SK-N-SH (cell line): Measurements from ENCODE around the gene PPP1R16B. TPM values are rescaled to one million over a fixed set of nuclear protein-coding genes. Genes with fewer than 3 reads are reported as not detected.

Experiments
- CTCF ChIA-PET: fragments of 300-600, 350-600 bp; formaldehyde crosslinking; extraction: SDS; loops from one replicate; lab custom pipeline; 2021; lab: Yijun Ruan, JAX
- POLR2A ChIA-PET: fragments of 350-600 bp; sonication (Branson Sonifier 250); formaldehyde crosslinking; extraction: SDS; loops from one replicate; lab custom pipeline; 2020; ENCODE audit warnings: antibody characterized with exemption, inconsistent platforms; lab: Yijun Ruan, JAX
- DNase-seq: peaks from one replicate; pipeline ENCODE4 v3.0.0; 2012
- H2AFZ ChIP-seq: fragments of 200-600 bp; sonication (generic); 2 replicates; pipeline ENCODE4 v1.8.1; 2016; ENCODE audit warnings: antibody characterized with exemption, mild to moderate bottlenecking, low read depth
- H3F3A ChIP-seq: fragments of 200-600 bp; sonication (generic); replicated peaks from 2 replicates; pipeline ENCODE3; 2016; ENCODE audit warnings: antibody characterized with exemption, mild to moderate bottlenecking; ENCODE audit not compliant: insufficient read depth
- H3K27ac ChIP-seq, 2 experiments: fragments of 200-500 bp in 1 of 2; fragments of 200-600 bp in 1 of 2; sonication (Bioruptor generic) in 1 of 2; sonication (generic), shearing (Covaris generic) in 1 of 2; 2 replicates each; pipeline versions ENCODE4 v1.5.1 to v1.6.1; 2014 to 2016; ENCODE audit warnings: low read depth in 2 of 2, inconsistent platforms in 1 of 2, low read length in 1 of 2, mild to moderate bottlenecking in 1 of 2, mixed read lengths in 1 of 2
- H3K27me3 ChIP-seq: fragments of 200-600 bp; sonication (generic), shearing (Covaris generic); 2 replicates; pipeline ENCODE4 v1.6.1; 2016; ENCODE audit warnings: mixed run types; ENCODE audit not compliant: insufficient read depth
- H3K36me3 ChIP-seq, 2 experiments: fragments of 200-500 bp in 1 of 2; fragments of 200-600 bp in 1 of 2; sonication (Bioruptor generic) in 1 of 2; sonication (generic) in 1 of 2; replicated peaks in 1 of 2; 2 replicates each; pipeline versions ENCODE3 to v1.5.1; 2014 to 2016; ENCODE audit warnings: low read length in 1 of 2, mild to moderate bottlenecking in 1 of 2; ENCODE audit not compliant: insufficient read depth in 2 of 2, control insufficient read depth in 1 of 2
- H3K4me1 ChIP-seq, 2 experiments: fragments of 200-500 bp in 1 of 2; fragments of 200-600 bp in 1 of 2; sonication (Bioruptor generic) in 1 of 2; sonication (generic), shearing (Covaris generic) in 1 of 2; 2 replicates each; pipeline versions ENCODE4 v1.5.1 to v1.6.1; 2014 to 2016; ENCODE audit warnings: low read depth in 1 of 2, low read length in 1 of 2, mixed run types in 1 of 2; ENCODE audit not compliant: insufficient read depth in 2 of 2, control insufficient read depth in 1 of 2
- H3K4me2 ChIP-seq: fragments of 200-600 bp; sonication (generic), shearing (Covaris generic); 2 replicates; pipeline ENCODE4 v1.6.1; 2017; ENCODE audit warnings: mixed run types
- H3K4me3 ChIP-seq, 2 experiments: fragments of 200-500 bp in 1 of 2; fragments of 200-600 bp in 1 of 2; sonication (Bioruptor generic) in 1 of 2; sonication (generic), shearing (Covaris generic) in 1 of 2; 2 replicates each; pipeline versions ENCODE4 v1.5.1 to v1.8.1; 2014 to 2016; ENCODE audit warnings: low read depth in 2 of 2, inconsistent platforms in 1 of 2, low read length in 1 of 2, mild to moderate bottlenecking in 1 of 2, mixed read lengths in 1 of 2, moderate library complexity in 1 of 2
- H3K79me2 ChIP-seq: fragments of 200-600 bp; sonication (generic); 2 replicates; pipeline ENCODE4 v1.8.1; 2017; ENCODE audit warnings: mild to moderate bottlenecking; ENCODE audit not compliant: insufficient read depth
- H3K9ac ChIP-seq: fragments of 200-600 bp; sonication (generic); 2 replicates; pipeline ENCODE4 v1.6.1; 2017; ENCODE audit warnings: mixed run types
- H3K9me2 ChIP-seq: fragments of 200-600 bp; sonication (generic); 2 replicates; pipeline ENCODE4 v1.6.1; 2017; ENCODE audit warnings: mixed run types
- H3K9me3 ChIP-seq: fragments of 200-600 bp; sonication (generic); 2 replicates; pipeline ENCODE4 v1.6.1; 2017; ENCODE audit warnings: mixed run types, mild to moderate bottlenecking, moderate library complexity
- H4K20me1 ChIP-seq: fragments of 200-600 bp; sonication (generic); 2 replicates; pipeline ENCODE4 v1.6.1; 2017; ENCODE audit warnings: mild to moderate bottlenecking, mixed run types; ENCODE audit not compliant: insufficient read depth
- EP300 ChIP-seq, 2 experiments: IDR thresholded peaks; 2 replicates each; pipeline versions ENCODE4 v1.4.0 to v1.6.1; 2012; ENCODE audit warnings: borderline replicate concordance in 1 of 2, low read depth in 1 of 2, low read length in 1 of 2
- EZH2phosphoT487 ChIP-seq: fragments of 200-600 bp; sonication (generic); IDR thresholded peaks from 2 replicates; pipeline ENCODE4 v1.6.1; 2017; ENCODE audit warnings: low read depth, mixed run types, mild to moderate bottlenecking, antibody characterized with exemption, moderate library complexity, borderline replicate concordance
- FOXJ3 ChIP-seq: sonication (generic); formaldehyde crosslinking; IDR thresholded peaks from 2 replicates; pipeline ENCODE4 v1.5.1; 2020; ENCODE audit warnings: mild to moderate bottlenecking, missing genetic modification reagents
- FOXM1 ChIP-seq: IDR thresholded peaks from 2 replicates; pipeline ENCODE4 v1.4.0; 2012; ENCODE audit warnings: low read depth, mild to moderate bottlenecking
- JUND ChIP-seq: IDR thresholded peaks from 2 replicates; pipeline ENCODE4 v1.4.0; 2012
- SIN3A ChIP-seq: IDR thresholded peaks from 2 replicates; pipeline ENCODE4 v1.6.1; 2012; ENCODE audit warnings: low read depth, mild to moderate bottlenecking, low read length, moderate library complexity, borderline replicate concordance
- SMC3 ChIP-seq: IDR thresholded peaks from 2 replicates; pipeline ENCODE4 v1.6.1; 2012; ENCODE audit warnings: low read depth, low read length, improper control_type of control experiment
- TCF12 ChIP-seq: IDR thresholded peaks from 2 replicates; pipeline ENCODE4 v1.4.0; 2012
- TEAD4 ChIP-seq: IDR thresholded peaks from 2 replicates; pipeline ENCODE4 v1.4.0; 2012; ENCODE audit warnings: mild to moderate bottlenecking, borderline replicate concordance; ENCODE audit not compliant: insufficient read depth
- WGBS: methylation state at CpG from one replicate; pipeline ENCODE4 v1.1.6; 2017; ENCODE audit warnings: low lambda C conversion rate; 5-methylcytosine and 5-hydroxymethylcytosine counted together
- polyA plus RNA-seq, 3 experiments: library from polyadenylated mRNA; depleted of rRNA; stranded (reverse); fragments of >200 nt; gene quantifications; 2 replicates each; pipeline ENCODE4 v1.2.3, GENCODE V29; 2012
- TF ChIP-seq, protein P1 (sequence below): IDR thresholded peaks from 2 replicates; pipeline ENCODE4 v1.6.1; 2012; ENCODE audit warnings: mild to moderate bottlenecking, low read depth, low read length, moderate library complexity
- TF ChIP-seq, protein P2 (sequence below): IDR thresholded peaks from 2 replicates; pipeline ENCODE4; 2012
- TF ChIP-seq, protein P3 (sequence below): fragments of 200-600 bp; sonication (generic); IDR thresholded peaks from 2 replicates; pipeline ENCODE4 v1.6.1; 2017; ENCODE audit warnings: antibody characterized with exemption, mild to moderate bottlenecking, moderate library complexity

Gene PPP1R16B
- polyA plus RNA-seq, 1 of the 3 experiments (the other 2 are of a cell fraction), result 0.28 TPM

DNA sequence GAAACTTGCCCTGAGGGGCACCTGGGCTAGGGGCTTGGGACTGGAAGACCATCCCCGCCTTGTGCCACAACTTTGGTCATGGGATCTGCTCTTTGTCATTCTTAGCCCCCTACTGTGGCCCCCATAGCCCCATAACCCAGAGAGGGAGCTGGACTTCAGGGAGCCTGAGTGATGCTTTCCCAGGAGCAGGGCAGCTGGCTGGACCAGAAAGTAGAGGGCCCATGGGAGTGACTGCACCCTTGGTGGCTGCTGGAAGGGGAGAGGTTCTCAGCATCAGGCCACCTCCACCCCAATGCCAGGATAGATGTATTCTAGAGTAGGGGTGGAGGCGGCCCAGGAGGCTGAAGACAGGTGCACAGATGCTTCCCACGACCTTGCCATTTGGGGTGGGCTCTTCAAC, 114.9 kb downstream of the PPP1R16B start:
- Histone ChIP-seq H3K4me2 (no peak overlapping the region), H3K9me3 (no peaks in the 10 kb centered on the region), H3K27ac (no peak overlapping the region), H2AFZ (no peak overlapping the region), H3K4me1 (no peaks in the 10 kb centered on the region), H3K36me3 (no peaks in the 10 kb centered on the region), H3K79me2 (no peaks in the 10 kb centered on the region), H4K20me1 (no peaks in the 10 kb centered on the region), H3K9ac (no peak overlapping the region), H3F3A (peaks cover 3% of the 10 kb centered on the region), H3K9me2 (no peaks in the 10 kb centered on the region), H3K4me3 (no peak overlapping the region), H3K27me3 (peaks cover 11% of the 10 kb centered on the region; the same call in 1 of the 2 replicates)
- ChIA-PET CTCF (interaction anchor here (0.6 to 3.2 kb wide), 3 partner anchors 27 to 129 kb away, joined by 3 to 18 read pairs (median 12); no protein-coding TSS in a partner anchor), POLR2A (no interaction called here)
- TF ChIP-seq SMC3, result no peak
- TF ChIP-seq FOXM1, result no peak
- TF ChIP-seq EP300 (IDR thresholded peaks at IDR 0.05; ENCODE audit: borderline replicate concordance in 1 of 2, low read depth in 1 of 2, low read length in 1 of 2), result no peak
- TF ChIP-seq EZH2phosphoT487, result no peak
- TF ChIP-seq JUND, result no peak
- TF ChIP-seq, protein P1, sequence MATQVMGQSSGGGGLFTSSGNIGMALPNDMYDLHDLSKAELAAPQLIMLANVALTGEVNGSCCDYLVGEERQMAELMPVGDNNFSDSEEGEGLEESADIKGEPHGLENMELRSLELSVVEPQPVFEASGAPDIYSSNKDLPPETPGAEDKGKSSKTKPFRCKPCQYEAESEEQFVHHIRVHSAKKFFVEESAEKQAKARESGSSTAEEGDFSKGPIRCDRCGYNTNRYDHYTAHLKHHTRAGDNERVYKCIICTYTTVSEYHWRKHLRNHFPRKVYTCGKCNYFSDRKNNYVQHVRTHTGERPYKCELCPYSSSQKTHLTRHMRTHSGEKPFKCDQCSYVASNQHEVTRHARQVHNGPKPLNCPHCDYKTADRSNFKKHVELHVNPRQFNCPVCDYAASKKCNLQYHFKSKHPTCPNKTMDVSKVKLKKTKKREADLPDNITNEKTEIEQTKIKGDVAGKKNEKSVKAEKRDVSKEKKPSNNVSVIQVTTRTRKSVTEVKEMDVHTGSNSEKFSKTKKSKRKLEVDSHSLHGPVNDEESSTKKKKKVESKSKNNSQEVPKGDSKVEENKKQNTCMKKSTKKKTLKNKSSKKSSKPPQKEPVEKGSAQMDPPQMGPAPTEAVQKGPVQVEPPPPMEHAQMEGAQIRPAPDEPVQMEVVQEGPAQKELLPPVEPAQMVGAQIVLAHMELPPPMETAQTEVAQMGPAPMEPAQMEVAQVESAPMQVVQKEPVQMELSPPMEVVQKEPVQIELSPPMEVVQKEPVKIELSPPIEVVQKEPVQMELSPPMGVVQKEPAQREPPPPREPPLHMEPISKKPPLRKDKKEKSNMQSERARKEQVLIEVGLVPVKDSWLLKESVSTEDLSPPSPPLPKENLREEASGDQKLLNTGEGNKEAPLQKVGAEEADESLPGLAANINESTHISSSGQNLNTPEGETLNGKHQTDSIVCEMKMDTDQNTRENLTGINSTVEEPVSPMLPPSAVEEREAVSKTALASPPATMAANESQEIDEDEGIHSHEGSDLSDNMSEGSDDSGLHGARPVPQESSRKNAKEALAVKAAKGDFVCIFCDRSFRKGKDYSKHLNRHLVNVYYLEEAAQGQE, result no peak
- no peak for TF ChIP-seq SIN3A
- TF ChIP-seq, protein P2, sequence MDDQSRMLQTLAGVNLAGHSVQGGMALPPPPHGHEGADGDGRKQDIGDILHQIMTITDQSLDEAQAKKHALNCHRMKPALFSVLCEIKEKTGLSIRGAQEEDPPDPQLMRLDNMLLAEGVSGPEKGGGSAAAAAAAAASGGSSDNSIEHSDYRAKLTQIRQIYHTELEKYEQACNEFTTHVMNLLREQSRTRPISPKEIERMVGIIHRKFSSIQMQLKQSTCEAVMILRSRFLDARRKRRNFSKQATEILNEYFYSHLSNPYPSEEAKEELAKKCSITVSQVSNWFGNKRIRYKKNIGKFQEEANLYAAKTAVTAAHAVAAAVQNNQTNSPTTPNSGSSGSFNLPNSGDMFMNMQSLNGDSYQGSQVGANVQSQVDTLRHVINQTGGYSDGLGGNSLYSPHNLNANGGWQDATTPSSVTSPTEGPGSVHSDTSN, result no peak
- no peak for TF ChIP-seq TCF12
- TF ChIP-seq, protein P3, sequence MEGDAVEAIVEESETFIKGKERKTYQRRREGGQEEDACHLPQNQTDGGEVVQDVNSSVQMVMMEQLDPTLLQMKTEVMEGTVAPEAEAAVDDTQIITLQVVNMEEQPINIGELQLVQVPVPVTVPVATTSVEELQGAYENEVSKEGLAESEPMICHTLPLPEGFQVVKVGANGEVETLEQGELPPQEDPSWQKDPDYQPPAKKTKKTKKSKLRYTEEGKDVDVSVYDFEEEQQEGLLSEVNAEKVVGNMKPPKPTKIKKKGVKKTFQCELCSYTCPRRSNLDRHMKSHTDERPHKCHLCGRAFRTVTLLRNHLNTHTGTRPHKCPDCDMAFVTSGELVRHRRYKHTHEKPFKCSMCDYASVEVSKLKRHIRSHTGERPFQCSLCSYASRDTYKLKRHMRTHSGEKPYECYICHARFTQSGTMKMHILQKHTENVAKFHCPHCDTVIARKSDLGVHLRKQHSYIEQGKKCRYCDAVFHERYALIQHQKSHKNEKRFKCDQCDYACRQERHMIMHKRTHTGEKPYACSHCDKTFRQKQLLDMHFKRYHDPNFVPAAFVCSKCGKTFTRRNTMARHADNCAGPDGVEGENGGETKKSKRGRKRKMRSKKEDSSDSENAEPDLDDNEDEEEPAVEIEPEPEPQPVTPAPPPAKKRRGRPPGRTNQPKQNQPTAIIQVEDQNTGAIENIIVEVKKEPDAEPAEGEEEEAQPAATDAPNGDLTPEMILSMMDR, result no peak
- no peak for TF ChIP-seq FOXJ3
- no peak for TF ChIP-seq TEAD4
- WGBS, result 21% methylated on average over 3 of the region's 3 CpGs
- no peak for DNase-seq
